Calu3 (cell line): ENCODE measurements around the gene ATP2A1. TPM values are rescaled to one million over a fixed set of nuclear protein-coding genes. Genes with fewer than 3 reads are reported as not detected.

Experiments
- BruUV-seq: library from RNA; stranded (reverse); fragments of 400-500 nt; replicated peaks from 2 replicates; lab custom pipeline; 2021; lab: Mats Ljungman, UMichigan
- CTCF ChIA-PET: fragments of 300-600 bp; sonication (Branson Sonifier 250); formaldehyde crosslinking; loops from one replicate; lab custom pipeline; 2022; ENCODE audit warnings: antibody characterized with exemption; lab: Charles Lee
- DNase-seq: peaks from one replicate; pipeline ENCODE4 v3.0.0; 2022
- H3K27ac Mint-ChIP-seq: one replicate; pipeline ENCODE4 v1.8.0; 2022; ENCODE audit warnings: mixed read lengths; ENCODE audit not compliant: unreplicated experiment
- H3K27me3 Mint-ChIP-seq: one replicate; pipeline ENCODE4 v1.8.0; 2022; ENCODE audit warnings: mixed read lengths; ENCODE audit not compliant: unreplicated experiment
- H3K36me3 Mint-ChIP-seq: one replicate; pipeline ENCODE4 v1.8.0; 2022; ENCODE audit warnings: mild to moderate bottlenecking, moderate library complexity, mixed read lengths; ENCODE audit not compliant: insufficient read depth, unreplicated experiment
- H3K4me1 Mint-ChIP-seq: one replicate; pipeline ENCODE4 v1.8.0; 2022; ENCODE audit warnings: mild to moderate bottlenecking, low read depth, mixed read lengths; ENCODE audit not compliant: unreplicated experiment
- H3K4me3 Mint-ChIP-seq: one replicate; pipeline ENCODE4 v1.8.0; 2022; ENCODE audit warnings: mild to moderate bottlenecking, low read depth, moderate library complexity, mixed read lengths; ENCODE audit not compliant: unreplicated experiment
- H3K9me3 Mint-ChIP-seq: one replicate; pipeline ENCODE4 v1.8.0; 2022; ENCODE audit warnings: low read depth, mixed read lengths; ENCODE audit not compliant: unreplicated experiment
- intact Hi-C: fragments of 100-400 bp; cut with micrococcal nuclease; formaldehyde crosslinking; loops from one replicate; pipeline ENCODE4 v1.10.0; 2022; ENCODE audit not compliant: unreplicated experiment
- total RNA-seq: library from RNA; stranded (reverse); gene quantifications from 2 replicates; pipeline ENCODE4 v1.2.3, GENCODE V29; 2022
- TF ChIP-seq, protein P1 (sequence below): fragments of 200-600 bp; IDR thresholded peaks from one replicate; pipeline ENCODE4 v1.8.0; 2022; ENCODE audit warnings: antibody characterized with exemption; ENCODE audit not compliant: unreplicated experiment

The ATP2A1 gene
- total RNA-seq, 1 experiment from 2014 or later = 5.7 TPM

DNA sequence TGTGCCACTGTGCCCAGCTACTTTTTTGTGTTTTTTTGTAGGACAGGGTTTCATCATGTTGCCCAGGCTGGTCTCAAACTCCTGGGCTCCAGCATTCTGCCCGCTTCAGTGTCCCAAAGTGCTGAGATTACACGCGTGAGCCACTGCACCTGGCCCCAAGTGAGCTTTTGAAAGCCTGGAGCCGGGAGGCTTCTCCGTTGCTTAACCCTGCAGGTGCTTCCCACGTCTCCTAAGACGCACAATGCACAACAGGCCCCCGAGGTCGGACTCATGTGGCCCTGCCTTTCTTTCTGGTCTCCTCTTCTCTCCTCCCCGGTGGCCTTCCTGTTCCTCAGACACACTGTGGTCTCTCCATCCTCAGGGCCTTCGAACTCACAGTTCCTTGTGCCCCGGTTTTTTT lies 34.3 kb downstream of the ATP2A1 start:
- DNase-seq = no peak
- TF ChIP-seq, protein P1, sequence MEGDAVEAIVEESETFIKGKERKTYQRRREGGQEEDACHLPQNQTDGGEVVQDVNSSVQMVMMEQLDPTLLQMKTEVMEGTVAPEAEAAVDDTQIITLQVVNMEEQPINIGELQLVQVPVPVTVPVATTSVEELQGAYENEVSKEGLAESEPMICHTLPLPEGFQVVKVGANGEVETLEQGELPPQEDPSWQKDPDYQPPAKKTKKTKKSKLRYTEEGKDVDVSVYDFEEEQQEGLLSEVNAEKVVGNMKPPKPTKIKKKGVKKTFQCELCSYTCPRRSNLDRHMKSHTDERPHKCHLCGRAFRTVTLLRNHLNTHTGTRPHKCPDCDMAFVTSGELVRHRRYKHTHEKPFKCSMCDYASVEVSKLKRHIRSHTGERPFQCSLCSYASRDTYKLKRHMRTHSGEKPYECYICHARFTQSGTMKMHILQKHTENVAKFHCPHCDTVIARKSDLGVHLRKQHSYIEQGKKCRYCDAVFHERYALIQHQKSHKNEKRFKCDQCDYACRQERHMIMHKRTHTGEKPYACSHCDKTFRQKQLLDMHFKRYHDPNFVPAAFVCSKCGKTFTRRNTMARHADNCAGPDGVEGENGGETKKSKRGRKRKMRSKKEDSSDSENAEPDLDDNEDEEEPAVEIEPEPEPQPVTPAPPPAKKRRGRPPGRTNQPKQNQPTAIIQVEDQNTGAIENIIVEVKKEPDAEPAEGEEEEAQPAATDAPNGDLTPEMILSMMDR = no peak
- no peak overlapping the region for H3K4me3 Mint-ChIP-seq
- H3K27ac Mint-ChIP-seq = peak overlapping the region; percentile 25
- no peaks in the 10 kb centered on the region for H3K4me1 Mint-ChIP-seq
- intact Hi-C loops = no loop called here
- CTCF ChIA-PET = interaction anchor here (0.7 kb wide), 2 partner anchors 11 to 33 kb away, joined by 5 to 9 read pairs; no protein-coding TSS in a partner anchor
- no peaks in the 10 kb centered on the region for H3K27me3 Mint-ChIP-seq
- peaks cover 58% of the 10 kb centered on the region for H3K36me3 Mint-ChIP-seq
- no peaks in the 10 kb centered on the region for H3K9me3 Mint-ChIP-seq
- BruUV-seq = no TSS peak

DNA sequence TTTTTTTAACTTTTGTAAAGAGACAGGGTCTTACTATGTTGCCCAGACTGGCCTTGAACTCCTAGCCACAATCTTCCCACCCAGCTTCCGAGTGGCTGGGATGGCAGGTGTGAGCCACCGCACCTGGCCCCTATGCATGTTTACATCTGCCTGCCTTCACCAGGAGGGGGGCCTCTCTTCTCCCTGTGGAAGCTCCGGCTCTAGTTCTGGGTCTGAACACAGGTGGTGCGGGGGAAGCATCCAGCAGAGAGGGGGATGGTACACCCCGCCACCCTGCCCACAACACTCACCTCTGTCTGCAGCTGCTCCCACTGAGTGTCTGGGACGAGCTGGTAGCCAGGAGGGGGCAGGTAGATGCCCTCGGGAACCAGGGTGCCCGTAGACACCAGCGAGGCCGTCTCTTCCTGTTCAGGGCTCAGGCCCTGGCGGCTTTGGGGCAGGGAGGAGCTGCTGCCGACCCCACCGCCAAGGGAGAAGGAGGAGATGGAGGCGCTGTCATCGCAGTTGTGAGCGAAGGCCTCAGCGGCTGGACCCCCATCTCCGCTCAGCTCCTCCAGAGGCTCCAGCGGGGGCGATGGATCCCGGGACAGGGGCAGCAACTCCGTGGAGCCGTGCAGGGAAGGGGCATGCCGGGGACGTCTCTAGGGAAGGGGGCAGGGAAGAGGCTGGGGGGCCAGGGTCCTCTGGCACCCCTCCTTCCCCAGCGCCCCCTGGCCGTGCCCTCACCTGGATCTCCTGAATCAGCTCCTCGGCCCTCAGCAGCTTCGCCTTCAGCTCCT lies 35.8 kb downstream of the ATP2A1 start:
- intact Hi-C loops = no loop called here
- no peak for DNase-seq
- no peak overlapping the region for H3K4me3 Mint-ChIP-seq

DNA sequence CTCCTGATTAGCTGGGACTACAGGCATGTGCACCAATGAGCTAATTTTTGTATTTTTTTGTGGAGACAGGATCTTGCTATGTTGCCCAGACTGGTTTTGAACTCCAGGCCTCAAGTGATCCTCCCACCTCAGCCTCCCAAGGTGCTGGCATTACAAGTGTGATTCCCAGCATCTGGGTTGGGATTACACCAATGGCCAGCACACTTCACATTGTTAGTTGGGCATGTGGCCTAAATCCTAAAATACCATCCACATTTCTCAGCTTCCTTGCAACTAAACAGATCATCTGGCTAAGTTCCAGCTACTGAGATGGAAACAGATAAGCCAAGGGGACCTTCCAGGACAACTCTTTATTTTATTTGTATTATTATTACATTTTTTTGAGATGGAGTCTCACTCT lies 36.9 kb downstream of the ATP2A1 start:
- no peaks in the 10 kb centered on the region for H3K27me3 Mint-ChIP-seq
- TF ChIP-seq, protein P1 = no peak
- no peak for DNase-seq
- H3K4me1 Mint-ChIP-seq = no peaks in the 10 kb centered on the region
- H3K36me3 Mint-ChIP-seq = peaks cover 48% of the 10 kb centered on the region
- intact Hi-C loops = no loop called here
- H3K27ac Mint-ChIP-seq = no peak overlapping the region
- CTCF ChIA-PET = interaction anchor here (0.7 kb wide), 2 partner anchors 22 to 1141 kb away, joined by 3 to 4 read pairs; no protein-coding TSS in a partner anchor
- no peaks in the 10 kb centered on the region for H3K9me3 Mint-ChIP-seq
- H3K4me3 Mint-ChIP-seq = no peak overlapping the region
- no TSS peak for BruUV-seq

More for the DNA sequence above, 35.8 kb downstream of the ATP2A1 start:
- CTCF ChIA-PET = no interaction called here
- H3K27ac Mint-ChIP-seq = no peak overlapping the region
- no peaks in the 10 kb centered on the region for H3K4me1 Mint-ChIP-seq
- TF ChIP-seq, protein P1 = no peak
- BruUV-seq = no TSS peak
- H3K9me3 Mint-ChIP-seq = no peaks in the 10 kb centered on the region
- H3K36me3 Mint-ChIP-seq = peaks cover 58% of the 10 kb centered on the region
- no peaks in the 10 kb centered on the region for H3K27me3 Mint-ChIP-seq

GRCh38 chr16:28917095-28917494 lies 38.8 kb downstream of the ATP2A1 start:
- no peaks in the 10 kb centered on the region for H3K9me3 Mint-ChIP-seq
- CTCF ChIA-PET = no interaction called here
- no TSS peak for BruUV-seq
- no peaks in the 10 kb centered on the region for H3K4me1 Mint-ChIP-seq
- peaks cover 36% of the 10 kb centered on the region for H3K36me3 Mint-ChIP-seq
- H3K27me3 Mint-ChIP-seq = no peaks in the 10 kb centered on the region
- no peak overlapping the region for H3K27ac Mint-ChIP-seq
- intact Hi-C loops = no loop called here
- TF ChIP-seq, protein P1 = no peak
- H3K4me3 Mint-ChIP-seq = no peak overlapping the region
- DNase-seq = no peak
